ENCODE measurements around the gene NDUFAF8.
A peak's percentile ranks its signal among the peaks of the same experiment; 100 is the strongest.

The NDUFAF8 gene

GRCh38 chr17:81238815-81239713, at the start of gene NDUFAF8, which contains the start of gene TEPSIN:
Gene NDUFAF8 (plus strand): TSS chr17:81239318. CDS start chr17:81239364, 46 bp downstream.
Gene TEPSIN (minus strand): TSS chr17:81239055. CDS start chr17:81239033, 22 bp downstream.
- DNase-seq, result peak; percentile 100

- DNase-seq, result peak; percentile 6
These were observed 49.2 kb upstream of the NDUFAF8 start for GRCh38 chr17:81189670-81190530.

GRCh38 chr17:81190591-81190990, 48.5 kb upstream of the NDUFAF8 start:
- DNase-seq, result no peak

- no peak for DNase-seq
These were observed 48.0 kb upstream of the NDUFAF8 start for GRCh38 chr17:81191116-81191515.

GRCh38 chr17:81191646-81192045, 47.5 kb upstream of the NDUFAF8 start:
- no peak for DNase-seq

GRCh38 chr17:81192386-81193050, 46.6 kb upstream of the NDUFAF8 start:
- no peak for DNase-seq

GRCh38 chr17:81193051-81193410, 46.1 kb upstream of the NDUFAF8 start:
- no peak for DNase-seq

- no peak for DNase-seq
These were observed 45.5 kb upstream of the NDUFAF8 start for GRCh38 chr17:81193470-81194224.

GRCh38 chr17:81194225-81194760, 44.8 kb upstream of the NDUFAF8 start:
- DNase-seq, result no peak

- DNase-seq, result no peak
These were observed 43.9 kb upstream of the NDUFAF8 start for GRCh38 chr17:81194941-81195901.

GRCh38 chr17:81195941-81196495, 43.1 kb upstream of the NDUFAF8 start:
- DNase-seq, result no peak

GRCh38 chr17:81196505-81197408, 42.4 kb upstream of the NDUFAF8 start:
- DNase-seq, result no peak

GRCh38 chr17:81197409-81197795, 41.7 kb upstream of the NDUFAF8 start:
- no peak for DNase-seq

GRCh38 chr17:81197831-81198490, 41.2 kb upstream of the NDUFAF8 start:
- no peak for DNase-seq

- DNase-seq, result no peak
These were observed 40.2 kb upstream of the NDUFAF8 start for GRCh38 chr17:81198826-81199481.

GRCh38 chr17:81199482-81199830, 39.7 kb upstream of the NDUFAF8 start:
- DNase-seq, result no peak

- DNase-seq, result no peak
These were observed 38.9 kb upstream of the NDUFAF8 start for GRCh38 chr17:81200201-81200600.

All from midbrain (tissue), 1 donor.